Activated T-helper 17 cell treated with anti-CD3 and anti-CD28 coated beads, Interleukin-2, amount 50 U/mL, for 72 hours (primary cell): ENCODE results near the gene GOSR1. TPM values are rescaled to one million over a fixed set of nuclear protein-coding genes. Genes with fewer than 3 reads are reported as not detected.
"Not testable (repeated sequence)": the region's sequence is repeated elsewhere in the genome, so short reads cannot be mapped to it uniquely, and the experiment has no call there.

Experiments used
- ATAC-seq: fragments of 150-1000 bp; cut with Tn5 transposase; replicated peaks from 2 replicates; pipeline ENCODE4 v1.10.0; 2021; ENCODE audit warnings: mild to moderate bottlenecking, moderate library complexity
- H3K27ac Mint-ChIP-seq: one replicate; pipeline ENCODE4 v1.8.0; 2022; ENCODE audit warnings: mixed read lengths
- H3K27me3 Mint-ChIP-seq: one replicate; pipeline ENCODE4 v1.8.0; 2022; ENCODE audit warnings: mixed read lengths
- H3K36me3 Mint-ChIP-seq: one replicate; pipeline ENCODE4 v1.8.0; 2022; ENCODE audit warnings: low read depth, mild to moderate bottlenecking, mixed read lengths
- H3K4me1 Mint-ChIP-seq: one replicate; pipeline ENCODE4 v1.8.0; 2022; ENCODE audit warnings: mixed read lengths
- H3K4me3 Mint-ChIP-seq: one replicate; pipeline ENCODE4 v1.8.0; 2022; ENCODE audit warnings: mild to moderate bottlenecking, mixed read lengths
- H3K9me3 Mint-ChIP-seq: one replicate; pipeline ENCODE4 v1.8.0; 2022; ENCODE audit warnings: mixed read lengths
- total RNA-seq, 2 donors: library from RNA; stranded (reverse); gene quantifications; one replicate each; pipeline ENCODE4 v1.2.3, GENCODE V29; 2022

Gene GOSR1
- total RNA-seq: 10 to 100 TPM; 42.4 to 45.2 TPM

DNA sequence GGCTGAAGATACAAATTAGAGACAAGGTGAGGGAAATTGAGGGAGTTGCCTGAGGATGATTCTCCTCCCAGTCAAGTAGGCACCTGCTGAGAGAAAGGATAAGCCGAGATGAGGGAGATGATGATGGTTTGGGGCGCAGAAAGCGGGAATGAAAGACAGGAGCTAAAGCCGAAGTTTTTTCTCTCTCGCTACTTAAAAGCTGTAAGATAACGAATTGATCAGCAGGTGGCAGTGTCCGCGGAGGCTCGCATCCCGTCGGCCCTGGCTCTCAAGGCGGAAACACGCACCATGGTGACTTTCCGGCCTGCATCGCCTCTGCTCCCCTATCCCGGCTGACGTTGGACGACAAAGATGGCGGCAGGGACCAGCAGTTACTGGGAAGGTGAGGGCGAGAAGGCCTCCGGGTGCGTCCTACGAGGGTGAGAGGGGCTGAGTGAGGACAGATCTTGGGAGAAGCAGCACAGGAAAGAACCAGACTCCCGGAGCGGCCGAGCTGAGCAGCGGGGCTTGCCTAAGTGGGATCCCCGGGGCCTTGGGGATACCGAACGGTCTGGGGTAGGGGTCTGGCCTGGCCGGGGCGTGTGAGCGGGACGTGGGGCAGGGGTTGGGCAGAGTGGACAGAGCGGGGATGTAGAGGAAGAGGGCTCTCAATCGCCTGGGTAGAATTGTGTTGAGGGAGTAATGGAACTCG, at the start of gene GOSR1:
TSS of gene GOSR1 (plus strand) at position 326 of the 691 bp plus-strand sequence. CDS start at position 352, 26 bp downstream.
- peak; percentile 99 for ATAC-seq
- Mint-ChIP-seq H3K27me3 (peaks cover 3% of the 10 kb centered on the region), H3K4me1 (peaks cover 21% of the 10 kb centered on the region), H3K27ac (peak within 1 kb of the TSS; percentile 99), H3K9me3 (no peaks in the 10 kb centered on the region), H3K4me3 (peak within 1 kb of the TSS; percentile 92), H3K36me3 (peaks cover 49% of the 10 kb centered on the region)

DNA sequence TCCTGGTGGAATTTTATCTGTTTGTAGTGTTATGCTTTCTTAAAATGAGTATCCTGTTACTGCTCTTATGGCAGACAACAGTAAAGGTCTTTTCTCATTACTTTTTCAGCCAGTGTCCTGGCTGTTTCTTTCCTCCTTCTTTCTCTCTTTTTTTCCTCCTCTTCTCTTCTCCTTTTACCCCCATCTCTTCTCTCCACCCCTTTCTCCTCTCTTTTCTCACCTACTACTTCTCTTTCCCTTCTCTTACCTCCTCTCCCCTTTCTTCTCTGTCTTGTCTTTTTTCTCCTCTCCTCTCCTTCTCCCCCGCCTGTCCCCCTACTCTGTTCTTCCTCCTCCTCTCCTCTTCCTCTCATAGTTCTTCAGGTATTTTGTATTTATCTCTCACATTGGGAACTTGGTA, 49.6 kb upstream of the GOSR1 start:
- peaks cover 96% of the 10 kb centered on the region for H3K36me3 Mint-ChIP-seq
- no peaks in the 10 kb centered on the region for H3K27me3 Mint-ChIP-seq
- no peaks in the 10 kb centered on the region for H3K9me3 Mint-ChIP-seq
- ATAC-seq: no peak
- no peak overlapping the region for H3K27ac Mint-ChIP-seq
- no peaks in the 10 kb centered on the region for H3K4me1 Mint-ChIP-seq
- H3K4me3 Mint-ChIP-seq: no peak overlapping the region

DNA sequence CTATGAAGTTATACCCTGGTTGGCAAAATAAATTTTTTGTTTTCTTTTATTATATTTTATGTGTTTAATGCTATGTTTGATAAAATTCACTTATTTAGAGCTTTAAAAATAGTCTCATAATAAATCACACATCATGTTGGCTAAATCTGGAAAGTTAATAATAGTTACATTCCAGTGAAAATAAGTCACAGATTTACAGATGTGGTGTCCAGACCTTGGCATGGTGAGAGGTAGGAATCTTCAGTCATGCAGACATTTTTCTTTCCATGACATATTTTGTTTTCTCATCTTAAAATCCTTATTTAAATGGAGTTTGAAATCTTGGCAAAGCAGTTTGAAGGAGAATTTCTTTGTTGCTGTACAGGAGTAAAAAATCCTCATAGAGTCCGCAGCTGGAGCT, 48.1 kb upstream of the GOSR1 start:
- no peak for ATAC-seq
- Mint-ChIP-seq H3K27me3 (no peaks in the 10 kb centered on the region), H3K36me3 (peaks cover 96% of the 10 kb centered on the region), H3K4me3 (no peak overlapping the region), H3K4me1 (no peaks in the 10 kb centered on the region), H3K27ac (no peak overlapping the region), H3K9me3 (no peaks in the 10 kb centered on the region)

DNA sequence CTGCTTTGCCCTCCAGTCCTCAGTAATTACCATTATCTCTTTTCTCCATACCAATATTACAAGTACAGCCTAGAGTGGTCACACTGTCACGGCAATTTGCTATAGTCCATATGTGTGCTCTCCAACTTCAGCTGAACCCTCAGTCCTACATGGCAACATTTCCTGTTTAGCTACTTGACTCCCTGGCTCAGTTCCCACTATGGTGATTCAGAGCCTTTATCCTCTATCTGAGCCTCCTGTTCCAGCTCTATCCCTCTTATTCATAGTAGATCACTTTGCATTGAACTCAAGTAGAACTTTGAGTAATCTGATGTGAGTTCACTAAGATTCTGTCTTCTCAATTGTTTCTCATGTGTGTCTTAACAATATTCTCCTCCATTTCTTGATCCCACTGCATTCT, 43.7 kb upstream of the GOSR1 start:
- no peak for ATAC-seq
- Mint-ChIP-seq H3K36me3 (peaks cover 82% of the 10 kb centered on the region), H3K4me3 (no peak overlapping the region), H3K4me1 (peaks cover 5% of the 10 kb centered on the region), H3K27me3 (no peaks in the 10 kb centered on the region), H3K9me3 (no peaks in the 10 kb centered on the region), H3K27ac (no peak overlapping the region)

DNA sequence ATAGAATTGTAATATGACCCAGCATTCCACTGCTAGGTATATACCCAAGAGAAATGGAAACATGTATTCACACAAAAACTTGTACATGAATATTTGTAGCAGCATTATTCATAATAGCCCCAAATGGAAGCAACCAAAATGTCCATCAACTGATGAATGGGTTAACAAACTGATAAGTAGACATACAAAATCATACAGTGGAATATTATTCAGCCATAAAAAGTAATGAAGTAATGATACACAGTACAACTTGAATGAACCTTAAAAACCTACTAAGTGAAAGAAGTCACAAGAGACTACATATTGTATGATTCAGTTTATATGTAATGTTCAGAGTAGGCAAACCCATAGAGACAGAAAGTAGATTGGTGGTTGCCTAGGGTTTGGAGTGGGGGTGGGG, 40.5 kb upstream of the GOSR1 start:
- H3K27ac Mint-ChIP-seq: no peak overlapping the region
- peaks cover 54% of the 10 kb centered on the region for H3K36me3 Mint-ChIP-seq
- ATAC-seq: peak; percentile 44
- H3K4me1 Mint-ChIP-seq: peaks cover 5% of the 10 kb centered on the region
- H3K4me3 Mint-ChIP-seq: no peak overlapping the region
- no peaks in the 10 kb centered on the region for H3K27me3 Mint-ChIP-seq
- H3K9me3 Mint-ChIP-seq: no peaks in the 10 kb centered on the region

DNA sequence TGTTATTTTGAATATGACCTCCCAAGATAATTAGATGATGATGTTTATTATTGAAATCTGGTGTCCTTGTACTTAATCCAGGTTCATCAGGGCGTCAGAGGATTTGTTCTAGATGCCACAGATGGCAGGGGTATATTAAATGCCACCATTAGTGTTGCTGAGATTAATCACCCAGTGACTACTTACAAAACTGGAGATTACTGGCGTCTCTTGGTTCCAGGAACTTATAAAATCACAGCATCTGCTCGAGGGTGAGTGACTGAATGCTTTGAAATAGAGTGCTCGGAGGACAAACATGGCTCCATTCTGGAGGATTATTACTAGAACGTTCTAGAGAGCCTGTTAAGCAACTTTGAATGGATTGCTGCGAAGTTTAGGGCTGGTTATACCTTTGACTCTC, 33.5 kb upstream of the GOSR1 start:
- no peaks in the 10 kb centered on the region for H3K4me1 Mint-ChIP-seq
- H3K9me3 Mint-ChIP-seq: no peaks in the 10 kb centered on the region
- no peaks in the 10 kb centered on the region for H3K27me3 Mint-ChIP-seq
- peaks cover 62% of the 10 kb centered on the region for H3K36me3 Mint-ChIP-seq
- no peak for ATAC-seq
- H3K4me3 Mint-ChIP-seq: no peak overlapping the region
- H3K27ac Mint-ChIP-seq: no peak overlapping the region

DNA sequence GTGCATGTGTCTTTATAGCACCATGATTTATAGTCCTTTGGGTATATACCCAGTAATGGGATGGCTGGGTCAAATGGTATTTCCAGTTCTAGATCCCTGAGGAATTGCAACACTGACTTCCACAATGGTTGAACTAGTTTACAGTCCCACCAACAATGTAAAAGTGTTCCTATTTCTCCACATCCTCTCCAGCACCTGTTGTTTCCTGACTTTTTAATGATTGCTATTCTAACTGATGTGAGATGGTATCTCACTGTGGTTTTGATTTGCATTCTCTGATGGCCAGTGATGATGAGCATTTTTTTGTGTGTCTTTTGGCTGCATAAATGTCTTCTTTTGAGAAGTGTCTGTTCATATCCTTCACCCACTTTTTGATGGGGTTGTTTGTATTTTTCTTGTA, 30.6 kb upstream of the GOSR1 start:
- not testable (repeated sequence) for H3K27ac Mint-ChIP-seq, H3K4me1 Mint-ChIP-seq, H3K9me3 Mint-ChIP-seq, ATAC-seq, H3K4me3 Mint-ChIP-seq, H3K27me3 Mint-ChIP-seq
- peaks cover 85% of the 10 kb centered on the region for H3K36me3 Mint-ChIP-seq

DNA sequence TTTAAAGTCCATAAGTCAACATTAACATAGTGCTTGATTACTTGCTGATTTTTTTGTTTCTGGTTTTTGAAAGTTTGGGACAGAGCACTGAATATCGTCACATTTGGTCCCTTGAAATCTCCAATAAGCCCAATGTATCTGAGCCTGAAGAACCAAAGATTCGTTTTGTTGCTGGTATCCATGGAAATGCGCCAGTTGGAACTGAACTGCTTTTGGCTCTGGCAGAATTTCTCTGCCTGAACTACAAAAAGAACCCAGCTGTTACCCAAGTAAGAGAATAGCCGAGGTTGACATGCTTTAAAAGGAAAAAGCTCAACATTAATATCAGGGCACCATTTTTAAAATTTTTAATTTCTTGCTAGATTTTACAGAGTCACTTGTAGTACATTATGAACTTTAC, 27.7 kb upstream of the GOSR1 start:
- peaks cover 88% of the 10 kb centered on the region for H3K36me3 Mint-ChIP-seq
- H3K4me1 Mint-ChIP-seq: no peaks in the 10 kb centered on the region
- no peak overlapping the region for H3K27ac Mint-ChIP-seq
- H3K27me3 Mint-ChIP-seq: no peaks in the 10 kb centered on the region
- no peaks in the 10 kb centered on the region for H3K9me3 Mint-ChIP-seq
- no peak overlapping the region for H3K4me3 Mint-ChIP-seq
- no peak for ATAC-seq

DNA sequence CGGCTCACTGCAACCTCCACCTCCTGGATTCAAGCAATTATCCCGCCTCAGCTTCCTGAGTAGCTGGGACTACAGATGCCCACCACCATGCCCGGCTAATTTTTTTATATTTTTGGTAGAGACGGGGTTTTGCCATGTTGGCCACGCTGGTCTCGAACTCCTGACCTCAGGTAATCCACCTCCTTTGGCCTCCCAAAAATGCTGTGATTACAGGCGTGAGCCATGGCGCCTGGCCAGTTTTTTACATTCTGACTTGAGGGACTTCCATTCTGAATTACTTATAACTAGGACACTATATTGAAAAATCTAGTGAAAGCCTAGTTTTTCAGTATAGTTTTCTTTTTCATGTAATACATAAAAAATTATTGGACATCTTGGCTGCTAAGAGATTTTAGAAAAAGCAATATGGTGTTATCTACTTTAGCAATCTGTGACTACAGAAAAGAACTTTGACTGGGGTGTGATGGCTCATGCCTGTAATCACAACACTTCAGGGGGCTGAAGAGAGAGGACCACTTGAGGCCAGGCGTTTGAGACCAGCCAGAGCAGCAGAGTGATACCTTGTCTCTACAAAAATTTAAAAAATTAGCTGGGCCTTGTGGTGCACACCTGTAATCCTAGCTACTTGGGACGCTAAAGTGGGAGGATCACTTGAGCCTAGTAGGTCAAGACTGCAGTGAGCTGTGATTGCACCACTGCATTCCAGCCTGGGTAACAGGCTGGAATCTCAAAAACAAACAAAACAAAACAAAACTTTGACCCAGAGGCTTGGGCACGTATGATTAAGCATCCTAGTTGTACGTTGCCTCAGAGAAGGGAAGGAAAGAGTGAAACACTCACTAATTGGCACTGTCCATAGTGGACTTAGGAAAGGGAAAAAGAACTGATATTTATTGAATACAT, 26.8 kb upstream of the GOSR1 start:
- no peaks in the 10 kb centered on the region for H3K9me3 Mint-ChIP-seq
- no peak overlapping the region for H3K27ac Mint-ChIP-seq
- H3K4me3 Mint-ChIP-seq: no peak overlapping the region
- no peaks in the 10 kb centered on the region for H3K4me1 Mint-ChIP-seq
- ATAC-seq: no peak
- no peaks in the 10 kb centered on the region for H3K27me3 Mint-ChIP-seq
- peaks cover 86% of the 10 kb centered on the region for H3K36me3 Mint-ChIP-seq

DNA sequence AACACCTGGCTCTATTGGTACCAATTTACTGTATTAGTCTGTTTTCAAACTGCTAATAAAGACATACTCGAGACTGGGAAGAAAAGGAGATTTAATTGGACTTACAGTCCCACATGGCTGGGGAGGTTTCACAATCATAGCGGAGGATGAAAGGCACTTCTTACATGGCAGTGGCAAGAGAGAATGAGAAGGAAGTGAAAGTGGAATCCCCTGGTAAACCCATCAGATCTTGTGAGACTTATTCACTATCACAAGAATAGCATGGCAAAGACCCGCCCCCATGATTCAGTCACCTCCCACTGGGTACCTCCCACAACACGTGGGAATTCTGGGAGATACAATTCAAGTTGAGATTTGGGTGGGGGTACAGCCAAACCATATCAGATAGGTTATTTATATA, 22.6 kb upstream of the GOSR1 start:
- no peaks in the 10 kb centered on the region for H3K4me1 Mint-ChIP-seq
- ATAC-seq: no peak
- no peak overlapping the region for H3K27ac Mint-ChIP-seq
- no peak overlapping the region for H3K4me3 Mint-ChIP-seq
- no peaks in the 10 kb centered on the region for H3K9me3 Mint-ChIP-seq
- peaks cover 96% of the 10 kb centered on the region for H3K36me3 Mint-ChIP-seq
- no peaks in the 10 kb centered on the region for H3K27me3 Mint-ChIP-seq

DNA sequence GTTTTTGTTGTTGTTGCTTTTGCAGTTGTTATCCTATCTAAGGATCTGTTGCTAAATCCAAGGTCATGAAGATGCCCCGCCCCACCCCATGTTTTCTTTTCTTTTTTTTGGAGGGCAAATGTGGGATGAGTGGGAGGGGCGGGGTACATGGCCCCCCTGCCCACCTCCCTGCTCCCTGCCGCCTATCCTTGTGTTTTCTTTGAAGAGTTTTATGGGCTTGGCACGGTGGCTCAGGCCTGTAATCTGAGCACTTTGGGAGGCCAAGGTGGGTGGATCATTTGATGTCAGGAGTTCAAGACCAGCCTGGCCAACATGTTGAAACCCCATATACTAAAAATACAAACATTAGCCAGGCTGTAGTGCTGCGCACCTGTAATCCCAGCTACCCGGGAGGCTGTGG, 18.8 kb upstream of the GOSR1 start:
- Mint-ChIP-seq H3K27ac (no peak overlapping the region), H3K9me3 (no peaks in the 10 kb centered on the region), H3K4me3 (no peak overlapping the region), H3K36me3 (peaks cover 96% of the 10 kb centered on the region), H3K4me1 (no peaks in the 10 kb centered on the region), H3K27me3 (no peaks in the 10 kb centered on the region)
- no peak for ATAC-seq

DNA sequence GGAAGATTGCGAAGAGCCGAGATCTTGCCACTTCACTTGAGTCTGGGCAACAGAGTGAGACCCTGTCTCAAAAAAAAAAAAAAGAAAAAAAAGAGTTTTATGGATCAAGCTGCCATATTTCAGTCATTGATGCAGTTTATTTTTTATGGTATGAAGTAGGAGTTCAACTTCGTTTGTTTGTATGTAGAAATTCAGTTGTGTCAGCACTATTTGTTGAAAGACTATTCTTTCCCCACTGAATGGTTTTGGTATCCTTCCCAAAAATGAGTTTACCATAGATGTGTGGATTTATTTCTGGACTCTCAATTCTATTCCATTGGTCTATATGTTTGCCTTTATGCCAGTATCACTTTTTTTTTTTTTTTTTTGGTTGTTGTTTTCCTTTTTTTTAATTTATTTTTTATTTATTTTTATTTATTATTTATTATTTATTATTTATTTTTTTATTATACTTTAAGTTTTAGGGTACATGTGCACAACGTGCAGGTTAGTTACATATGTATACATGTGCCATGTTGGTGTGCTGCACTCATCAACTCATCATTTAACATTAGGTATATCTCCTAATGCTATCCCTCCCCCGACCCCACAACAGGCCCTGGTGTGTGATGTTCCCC, 18.3 kb upstream of the GOSR1 start:
- peaks cover 98% of the 10 kb centered on the region for H3K36me3 Mint-ChIP-seq
- H3K4me1 Mint-ChIP-seq, ATAC-seq, H3K27ac Mint-ChIP-seq, H3K9me3 Mint-ChIP-seq, H3K4me3 Mint-ChIP-seq, H3K27me3 Mint-ChIP-seq: not testable (repeated sequence)

DNA sequence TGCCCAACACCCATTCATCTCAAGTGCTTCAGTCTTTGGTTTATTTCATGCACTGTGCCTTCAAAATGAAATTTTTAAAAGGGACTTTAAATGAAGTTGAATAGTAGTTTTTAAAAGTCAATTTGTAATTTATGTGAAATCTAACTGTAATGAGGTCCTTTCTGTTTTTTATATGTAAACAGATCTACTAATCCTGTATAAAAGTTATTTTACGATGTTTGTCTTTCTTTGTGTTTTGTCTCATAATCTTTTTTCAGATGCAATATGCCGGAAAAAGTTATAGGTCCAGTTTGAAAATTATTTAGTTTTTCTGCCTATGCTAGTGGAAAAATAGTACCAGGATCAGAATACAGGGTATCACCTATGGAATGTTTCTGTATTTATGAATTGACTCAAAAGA, 8.7 kb upstream of the GOSR1 start:
- ATAC-seq: no peak
- H3K4me1 Mint-ChIP-seq: no peaks in the 10 kb centered on the region
- H3K27ac Mint-ChIP-seq: no peak overlapping the region
- H3K4me3 Mint-ChIP-seq: no peak overlapping the region
- H3K27me3 Mint-ChIP-seq: peaks cover 3% of the 10 kb centered on the region
- H3K9me3 Mint-ChIP-seq: no peaks in the 10 kb centered on the region
- peaks cover 33% of the 10 kb centered on the region for H3K36me3 Mint-ChIP-seq

DNA sequence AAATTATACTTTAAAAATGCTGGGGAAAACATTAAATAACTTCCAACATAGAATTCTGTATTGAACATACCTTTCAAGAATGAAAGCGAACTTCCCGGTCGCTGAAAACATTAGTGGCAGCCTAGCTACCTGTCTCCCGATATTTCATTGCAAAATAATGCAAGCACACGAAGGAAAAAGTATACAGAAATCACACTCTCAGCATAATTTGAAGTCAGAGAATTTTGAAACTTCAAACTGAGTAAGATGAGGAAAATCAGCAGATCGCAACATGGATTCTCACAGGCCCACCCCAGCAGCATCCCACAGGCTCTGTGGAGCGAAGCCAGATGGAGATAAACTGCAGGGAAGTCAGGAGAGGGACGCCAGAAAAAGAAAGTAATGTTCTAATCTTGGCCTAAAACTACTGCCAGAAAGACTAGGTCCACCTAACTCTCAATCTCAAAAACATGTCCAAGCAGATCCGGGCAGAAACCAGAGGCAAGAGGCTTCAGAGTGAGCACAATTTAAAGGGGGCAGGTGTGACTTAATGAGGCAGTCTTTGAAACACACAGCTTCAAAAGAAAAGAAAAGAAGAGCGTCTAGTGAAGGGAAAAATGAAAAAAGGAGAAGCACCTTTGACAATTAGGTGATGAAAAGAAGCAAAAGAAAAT, 4.8 kb upstream of the GOSR1 start:
- H3K9me3 Mint-ChIP-seq: no peaks in the 10 kb centered on the region
- H3K4me1 Mint-ChIP-seq: peaks cover 16% of the 10 kb centered on the region
- peaks cover 4% of the 10 kb centered on the region for H3K36me3 Mint-ChIP-seq
- no peak for ATAC-seq
- H3K4me3 Mint-ChIP-seq: no peak overlapping the region
- peaks cover 3% of the 10 kb centered on the region for H3K27me3 Mint-ChIP-seq
- H3K27ac Mint-ChIP-seq: no peak overlapping the region
